HG02763 (cell line): ENCODE data around the gene ANO2.

Source experiments
- ATAC-seq: cut with Tn5 transposase; IDR thresholded peaks from one replicate; pipeline ENCODE4 v1.9.1; 2021; ENCODE audit warnings: mild to moderate bottlenecking, moderate library complexity; ENCODE audit not compliant: unreplicated experiment

The ANO2 gene

GRCh38 chr12:5784462-5785130 is 160.5 kb downstream of the ANO2 start:
- no peak for ATAC-seq

GRCh38 chr12:5783289-5783920 is 161.7 kb downstream of the ANO2 start:
- no peak for ATAC-seq

- ATAC-seq: no peak
These were observed 164.5 kb downstream of the ANO2 start for GRCh38 chr12:5780536-5780935.

GRCh38 chr12:5779401-5779800 is 165.7 kb downstream of the ANO2 start:
- no peak for ATAC-seq

- no peak for ATAC-seq
These were observed 166.2 kb downstream of the ANO2 start for GRCh38 chr12:5778821-5779220.

GRCh38 chr12:5777451-5777850 is 167.6 kb downstream of the ANO2 start:
- no peak for ATAC-seq

GRCh38 chr12:5776091-5776490 is 169.0 kb downstream of the ANO2 start:
- ATAC-seq: no peak

GRCh38 chr12:5773550-5773949 is 171.5 kb downstream of the ANO2 start:
- no peak for ATAC-seq

GRCh38 chr12:5771756-5772155 is 173.3 kb downstream of the ANO2 start:
- no peak for ATAC-seq

GRCh38 chr12:5770727-5771126 is 174.3 kb downstream of the ANO2 start:
- no peak for ATAC-seq

- no peak for ATAC-seq
These were observed 176.4 kb downstream of the ANO2 start for GRCh38 chr12:5768581-5769196.

GRCh38 chr12:5768171-5768570 is 176.9 kb downstream of the ANO2 start:
- ATAC-seq: no peak

GRCh38 chr12:5758347-5758746 is 186.7 kb downstream of the ANO2 start:
- ATAC-seq: no peak

GRCh38 chr12:5756338-5756842 is 188.7 kb downstream of the ANO2 start:
- no peak for ATAC-seq

GRCh38 chr12:5748027-5748426 is 197.0 kb downstream of the ANO2 start:
- ATAC-seq: no peak

- ATAC-seq: no peak
These were observed 198.1 kb downstream of the ANO2 start for GRCh38 chr12:5746917-5747316.

GRCh38 chr12:5746036-5746908 is 198.8 kb downstream of the ANO2 start:
- ATAC-seq: no peak

GRCh38 chr12:5745251-5745888 is 199.7 kb downstream of the ANO2 start:
- no peak for ATAC-seq

GRCh38 chr12:5742258-5742657 is 202.8 kb downstream of the ANO2 start:
- no peak for ATAC-seq

- ATAC-seq: no peak
These were observed 205.1 kb downstream of the ANO2 start for GRCh38 chr12:5739917-5740316.

GRCh38 chr12:5737778-5738177 is 207.3 kb downstream of the ANO2 start:
- ATAC-seq: no peak
